HUES48 (cell line): Measurements from ENCODE around the gene DNAJC3.
"Not testable (repeated sequence)": the region's sequence is repeated elsewhere in the genome, so short reads cannot be mapped to it uniquely, and the experiment has no call there.

ENCODE experiments used
- H3K27ac ChIP-seq: one replicate; pipeline ENCODE4 v1.7.0; 2013; ENCODE audit warnings: low read depth, low read length, inconsistent platforms
- H3K27me3 ChIP-seq: 2 replicates; pipeline ENCODE4 v1.6.1; 2013; ENCODE audit warnings: mild to moderate bottlenecking, low read length; ENCODE audit not compliant: control insufficient read depth, insufficient read depth
- H3K36me3 ChIP-seq: 2 replicates; pipeline ENCODE4 v1.6.1; 2013; ENCODE audit warnings: low read length; ENCODE audit not compliant: control insufficient read depth, insufficient read depth
- H3K4me1 ChIP-seq: 2 replicates; pipeline ENCODE4 v1.6.1; 2013; ENCODE audit warnings: mild to moderate bottlenecking, low read length; ENCODE audit not compliant: control insufficient read depth, insufficient read depth
- H3K4me3 ChIP-seq: 2 replicates; pipeline ENCODE4 v1.5.1; 2013; ENCODE audit warnings: mild to moderate bottlenecking, low read depth, low read length
- H3K9ac ChIP-seq: 2 replicates; pipeline ENCODE4 v1.6.1; 2013; ENCODE audit warnings: mild to moderate bottlenecking, low read depth, low read length, moderate library complexity
- H3K9me3 ChIP-seq: 2 replicates; pipeline ENCODE4 v1.6.1; 2013; ENCODE audit warnings: low read length; ENCODE audit not compliant: control insufficient read depth, insufficient read depth

Gene DNAJC3

DNA sequence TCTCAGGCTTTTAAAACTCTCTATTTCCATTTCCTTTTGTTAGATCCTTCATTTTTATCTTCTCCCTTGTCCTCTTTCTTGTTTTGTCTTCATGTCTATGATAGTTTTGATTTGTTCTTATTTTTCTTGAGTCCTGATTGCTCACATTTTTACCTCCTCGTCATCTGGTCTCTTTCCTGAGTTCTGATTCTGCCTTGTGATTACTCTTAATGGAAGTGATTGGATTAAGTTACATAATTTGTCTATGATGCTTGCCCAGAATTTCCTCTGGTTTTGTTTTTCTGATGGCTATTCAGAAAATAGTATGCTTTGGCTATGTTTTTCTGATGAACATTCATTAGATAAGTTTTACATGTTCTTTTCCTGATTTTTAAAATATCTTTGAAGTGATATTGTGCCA lies 102.6 kb downstream of the DNAJC3 start:
- Histone ChIP-seq H3K4me3 (no peak overlapping the region), H3K27me3 (no peaks in the 10 kb centered on the region), H3K9me3 (no peaks in the 10 kb centered on the region), H3K27ac (no peak overlapping the region), H3K4me1 (no peaks in the 10 kb centered on the region), H3K36me3 (no peaks in the 10 kb centered on the region), H3K9ac (no peak overlapping the region)

- no peak overlapping the region for H3K9ac ChIP-seq
- H3K9me3 ChIP-seq, result no peaks in the 10 kb centered on the region
- H3K36me3 ChIP-seq, result no peaks in the 10 kb centered on the region
- no peak overlapping the region for H3K4me3 ChIP-seq
- no peaks in the 10 kb centered on the region for H3K27me3 ChIP-seq
- no peak overlapping the region for H3K27ac ChIP-seq
- no peaks in the 10 kb centered on the region for H3K4me1 ChIP-seq
Observed at GRCh38 chr13:95781016-95781415, 104.1 kb downstream of the DNAJC3 start.

- H3K4me3 ChIP-seq, result not testable (repeated sequence)
Observed at GRCh38 chr13:95781940-95782339, 105.0 kb downstream of the DNAJC3 start.

GRCh38 chr13:95783747-95784146 lies 106.8 kb downstream of the DNAJC3 start:
- Histone ChIP-seq H3K4me3 (no peak overlapping the region), H3K9me3 (no peaks in the 10 kb centered on the region), H3K27ac (no peak overlapping the region), H3K4me1 (no peaks in the 10 kb centered on the region), H3K27me3 (no peaks in the 10 kb centered on the region), H3K36me3 (peaks cover 11% of the 10 kb centered on the region), H3K9ac (no peak overlapping the region)

More at GRCh38 chr13:95781940-95782339, 105.0 kb downstream of the DNAJC3 start:
- not testable (repeated sequence) for H3K27me3 ChIP-seq, H3K9ac ChIP-seq, H3K36me3 ChIP-seq, H3K27ac ChIP-seq, H3K9me3 ChIP-seq, H3K4me1 ChIP-seq

DNA sequence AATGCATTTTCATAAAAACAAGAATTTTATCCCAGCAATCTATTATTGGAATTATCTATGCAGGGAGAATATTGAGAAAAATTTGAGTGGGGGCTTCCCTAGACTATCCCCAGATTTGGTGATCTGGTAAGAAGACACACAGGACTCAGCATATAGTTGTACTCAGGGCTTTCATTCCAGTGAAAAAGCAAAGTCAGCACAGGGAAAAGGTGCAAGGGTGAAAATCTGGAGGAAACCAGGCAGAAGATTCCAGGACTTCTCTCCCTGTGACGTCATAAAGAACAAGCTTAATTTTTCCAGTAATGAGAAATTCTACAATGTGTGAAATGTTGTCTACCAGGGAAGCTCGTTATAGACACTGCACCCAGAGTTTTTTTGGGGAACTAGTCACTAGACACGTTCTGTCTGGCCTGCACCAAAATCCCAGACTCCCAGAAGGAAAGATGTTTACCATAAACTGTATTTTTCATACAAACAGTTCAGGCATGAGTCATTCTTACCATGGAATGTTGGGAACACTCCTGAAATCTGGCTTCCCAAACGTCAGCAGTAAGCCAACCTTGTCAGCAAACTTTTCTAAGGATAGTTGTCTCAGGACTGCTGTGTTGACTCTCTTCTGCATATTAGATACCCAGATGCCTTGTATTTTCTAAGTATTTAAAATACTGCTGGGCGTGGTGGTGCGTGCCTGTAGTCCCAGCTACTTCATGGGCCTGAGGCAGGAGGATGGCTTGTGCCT lies 107.4 kb downstream of the DNAJC3 start:
- Histone ChIP-seq H3K4me3 (no peak overlapping the region), H3K27ac (no peak overlapping the region), H3K4me1 (no peaks in the 10 kb centered on the region), H3K9me3 (no peaks in the 10 kb centered on the region), H3K27me3 (no peaks in the 10 kb centered on the region), H3K36me3 (peaks cover 11% of the 10 kb centered on the region), H3K9ac (no peak overlapping the region)

DNA sequence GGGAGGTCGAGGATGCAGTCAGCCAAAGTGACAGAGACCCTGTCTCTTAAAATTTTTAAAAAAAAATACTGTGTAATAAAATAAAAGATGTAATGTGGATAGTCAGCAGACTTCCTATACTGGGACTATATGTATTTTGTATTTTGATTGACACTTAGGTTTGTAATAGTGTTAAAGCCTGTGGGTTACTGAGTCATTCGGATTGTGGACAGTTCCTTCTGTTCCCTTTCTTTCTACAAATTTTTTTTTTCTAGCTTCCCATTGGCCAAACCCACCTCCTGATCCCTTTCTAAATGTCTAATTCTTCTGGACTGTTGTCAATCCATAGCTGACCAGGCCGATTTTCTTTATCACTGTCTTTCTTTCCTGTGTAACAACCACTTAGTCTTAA lies 108.0 kb downstream of the DNAJC3 start:
- Histone ChIP-seq H3K9ac (no peak overlapping the region), H3K9me3 (no peaks in the 10 kb centered on the region), H3K27ac (no peak overlapping the region), H3K4me3 (no peak overlapping the region), H3K4me1 (no peaks in the 10 kb centered on the region), H3K27me3 (no peaks in the 10 kb centered on the region), H3K36me3 (peaks cover 11% of the 10 kb centered on the region)

GRCh38 chr13:95787356-95788099 lies 110.6 kb downstream of the DNAJC3 start:
- no peaks in the 10 kb centered on the region for H3K4me1 ChIP-seq
- H3K27ac ChIP-seq, result no peak overlapping the region
- no peaks in the 10 kb centered on the region for H3K27me3 ChIP-seq
- H3K36me3 ChIP-seq, result peaks cover 28% of the 10 kb centered on the region
- no peaks in the 10 kb centered on the region for H3K9me3 ChIP-seq
- no peak overlapping the region for H3K4me3 ChIP-seq
- H3K9ac ChIP-seq, result no peak overlapping the region

- H3K4me3 ChIP-seq, result no peak overlapping the region
- no peak overlapping the region for H3K9ac ChIP-seq
- H3K4me1 ChIP-seq, result no peaks in the 10 kb centered on the region
- H3K9me3 ChIP-seq, result no peaks in the 10 kb centered on the region
- H3K27me3 ChIP-seq, result no peaks in the 10 kb centered on the region
- H3K36me3 ChIP-seq, result peaks cover 34% of the 10 kb centered on the region
- no peak overlapping the region for H3K27ac ChIP-seq
Observed at GRCh38 chr13:95788100-95788463, 111.1 kb downstream of the DNAJC3 start.

- H3K27me3 ChIP-seq, H3K4me3 ChIP-seq: not testable (repeated sequence)
- peaks cover 34% of the 10 kb centered on the region for H3K36me3 ChIP-seq
Observed at GRCh38 chr13:95789315-95789714, 112.4 kb downstream of the DNAJC3 start.

DNA sequence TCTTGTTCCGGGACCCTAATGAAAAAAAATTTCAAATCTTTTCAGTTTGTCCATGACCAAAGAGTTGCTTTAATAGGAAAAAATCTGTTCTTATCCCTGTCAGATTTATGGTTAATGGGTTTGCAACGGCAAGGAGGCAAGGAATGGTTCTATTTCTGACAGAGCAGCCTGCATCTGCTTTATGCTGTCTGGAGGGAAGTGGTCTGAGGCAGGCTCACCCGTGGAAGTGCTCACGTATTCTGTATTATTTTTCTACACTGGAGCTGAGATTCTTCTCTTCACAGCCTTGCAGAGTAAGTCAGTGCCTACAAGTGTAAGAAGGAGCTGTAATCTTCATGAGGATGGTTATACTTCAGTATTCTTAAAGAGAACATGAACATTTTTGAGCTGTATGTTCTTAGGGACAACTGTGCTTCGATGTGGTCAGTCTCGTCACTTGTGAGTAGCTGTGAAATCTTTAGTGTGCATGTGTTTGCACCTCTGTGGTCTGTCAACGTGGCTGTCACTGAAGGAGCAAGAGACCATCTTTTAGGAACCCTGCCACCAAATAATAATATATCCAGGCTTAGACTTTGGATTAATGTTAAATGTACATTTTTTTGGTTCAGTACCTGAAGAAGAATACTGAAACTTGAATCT lies 114.3 kb downstream of the DNAJC3 start:
- no peak overlapping the region for H3K9ac ChIP-seq
- no peaks in the 10 kb centered on the region for H3K9me3 ChIP-seq
- H3K27ac ChIP-seq, result no peak overlapping the region
- H3K4me3 ChIP-seq, result no peak overlapping the region
- H3K4me1 ChIP-seq, result no peaks in the 10 kb centered on the region
- peaks cover 34% of the 10 kb centered on the region for H3K36me3 ChIP-seq
- H3K27me3 ChIP-seq, result no peaks in the 10 kb centered on the region

More at GRCh38 chr13:95789315-95789714, 112.4 kb downstream of the DNAJC3 start:
- H3K9ac ChIP-seq, H3K9me3 ChIP-seq, H3K27ac ChIP-seq, H3K4me1 ChIP-seq: not testable (repeated sequence)

DNA sequence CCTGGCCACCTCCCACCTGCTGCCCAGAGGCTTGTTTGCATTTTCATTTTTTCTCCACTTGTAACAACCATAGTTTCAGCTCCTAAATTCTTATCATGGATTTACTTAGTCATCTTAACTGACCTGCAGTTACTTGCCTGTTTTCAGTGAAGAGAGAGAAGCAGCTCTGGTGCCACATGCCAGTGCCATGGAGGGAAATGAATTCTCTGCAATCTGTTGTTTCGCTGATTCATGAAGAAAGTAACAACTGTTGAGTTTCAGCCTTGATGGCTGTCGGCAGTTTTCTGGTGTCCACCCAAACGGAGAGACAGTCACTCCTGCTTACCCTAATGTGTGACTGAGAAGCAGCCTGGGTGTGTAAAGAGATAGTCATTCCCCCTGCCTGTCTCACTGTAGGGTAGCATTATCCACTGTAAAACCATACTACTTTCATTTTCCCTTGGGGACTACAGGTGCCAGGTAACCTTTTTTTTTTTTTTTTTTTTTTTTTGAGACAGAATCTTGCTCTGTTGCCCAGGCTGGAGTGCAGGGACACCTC lies 116.1 kb downstream of the DNAJC3 start:
- Histone ChIP-seq H3K9me3 (no peaks in the 10 kb centered on the region), H3K36me3 (peaks cover 23% of the 10 kb centered on the region), H3K4me1 (no peaks in the 10 kb centered on the region), H3K4me3 (no peak overlapping the region), H3K27me3 (no peaks in the 10 kb centered on the region), H3K27ac (no peak overlapping the region), H3K9ac (no peak overlapping the region)
